ENCODE measurements around the gene PKIG.

The PKIG gene

DNA sequence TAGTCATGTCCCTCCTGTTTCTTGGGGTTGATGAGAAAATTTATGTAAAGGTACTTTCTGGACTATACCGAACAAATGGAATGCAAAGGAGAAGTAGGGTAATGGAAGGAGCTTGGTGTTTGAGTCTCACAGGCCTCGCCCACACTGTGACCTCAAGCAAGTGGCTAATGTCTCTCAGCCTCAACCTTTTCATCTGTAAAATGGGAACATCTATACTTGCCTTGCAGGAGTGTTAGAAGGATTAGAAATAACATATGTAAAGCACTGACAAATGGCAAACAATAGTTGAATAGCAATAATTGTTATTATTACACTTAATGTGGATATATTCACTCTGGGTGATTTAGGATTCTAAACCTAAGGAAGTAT lies 8.9 kb upstream of the PKIG start:
- CTCF ChIA-PET, result interaction anchor here (1.2 to 1.7 kb wide), 3 partner anchors 9 to 40 kb away, joined by 3 to 7 read pairs (median 3); partner anchors contain the start of gene PKIG

GRCh38 chr20:44574372-44574771 lies 8.0 kb upstream of the PKIG start:
- no peak for DNase-seq (ENCODE audit: low read depth, low spot score)
- TF ChIP-seq, protein P1, sequence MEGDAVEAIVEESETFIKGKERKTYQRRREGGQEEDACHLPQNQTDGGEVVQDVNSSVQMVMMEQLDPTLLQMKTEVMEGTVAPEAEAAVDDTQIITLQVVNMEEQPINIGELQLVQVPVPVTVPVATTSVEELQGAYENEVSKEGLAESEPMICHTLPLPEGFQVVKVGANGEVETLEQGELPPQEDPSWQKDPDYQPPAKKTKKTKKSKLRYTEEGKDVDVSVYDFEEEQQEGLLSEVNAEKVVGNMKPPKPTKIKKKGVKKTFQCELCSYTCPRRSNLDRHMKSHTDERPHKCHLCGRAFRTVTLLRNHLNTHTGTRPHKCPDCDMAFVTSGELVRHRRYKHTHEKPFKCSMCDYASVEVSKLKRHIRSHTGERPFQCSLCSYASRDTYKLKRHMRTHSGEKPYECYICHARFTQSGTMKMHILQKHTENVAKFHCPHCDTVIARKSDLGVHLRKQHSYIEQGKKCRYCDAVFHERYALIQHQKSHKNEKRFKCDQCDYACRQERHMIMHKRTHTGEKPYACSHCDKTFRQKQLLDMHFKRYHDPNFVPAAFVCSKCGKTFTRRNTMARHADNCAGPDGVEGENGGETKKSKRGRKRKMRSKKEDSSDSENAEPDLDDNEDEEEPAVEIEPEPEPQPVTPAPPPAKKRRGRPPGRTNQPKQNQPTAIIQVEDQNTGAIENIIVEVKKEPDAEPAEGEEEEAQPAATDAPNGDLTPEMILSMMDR (IDR thresholded peaks at IDR 0.05; ENCODE audit: insufficient read depth, low read length, missing control alignments), result no peak
- POLR2A ChIA-PET, result interaction anchor here (2.1 kb wide), 1 partner anchor 8 kb away, joined by 7 read pairs; the partner anchor contains the start of gene PKIG
- H3K4me3 ChIP-seq (ENCODE audit: low read depth, low read length), result no peak overlapping the region
- CTCF ChIA-PET, result interaction anchor here (0.9 to 1.0 kb wide), 2 partner anchors 21 to 23 kb away, joined by 3 read pairs; no protein-coding TSS in a partner anchor

More for the DNA sequence above, 8.9 kb upstream of the PKIG start:
- DNase-seq (ENCODE audit: low read depth, low spot score), result no peak
- TF ChIP-seq, protein P1 (IDR thresholded peaks at IDR 0.05; ENCODE audit: insufficient read depth, low read length, missing control alignments), result no peak
- POLR2A ChIA-PET, result interaction anchor here (1.8 to 2.1 kb wide), 2 partner anchors 9 to 20 kb away, joined by 7 to 10 read pairs; partner anchors contain the start of gene PKIG
- H3K4me3 ChIP-seq (ENCODE audit: low read depth, low read length), result no peak overlapping the region

GRCh38 chr20:44576297-44576696 lies 6.1 kb upstream of the PKIG start:
- DNase-seq (ENCODE audit: low read depth, low spot score), result no peak
- POLR2A ChIA-PET, result no interaction called here
- H3K4me3 ChIP-seq (ENCODE audit: low read depth, low read length), result no peak overlapping the region
- TF ChIP-seq, protein P1 (IDR thresholded peaks at IDR 0.05; ENCODE audit: insufficient read depth, low read length, missing control alignments), result peak; percentile 34
- CTCF ChIA-PET, result interaction anchor here (0.7 to 3.0 kb wide), 11 partner anchors 9 to 107 kb away, joined by 3 to 12 read pairs (median 4); no protein-coding TSS in a partner anchor

DNA sequence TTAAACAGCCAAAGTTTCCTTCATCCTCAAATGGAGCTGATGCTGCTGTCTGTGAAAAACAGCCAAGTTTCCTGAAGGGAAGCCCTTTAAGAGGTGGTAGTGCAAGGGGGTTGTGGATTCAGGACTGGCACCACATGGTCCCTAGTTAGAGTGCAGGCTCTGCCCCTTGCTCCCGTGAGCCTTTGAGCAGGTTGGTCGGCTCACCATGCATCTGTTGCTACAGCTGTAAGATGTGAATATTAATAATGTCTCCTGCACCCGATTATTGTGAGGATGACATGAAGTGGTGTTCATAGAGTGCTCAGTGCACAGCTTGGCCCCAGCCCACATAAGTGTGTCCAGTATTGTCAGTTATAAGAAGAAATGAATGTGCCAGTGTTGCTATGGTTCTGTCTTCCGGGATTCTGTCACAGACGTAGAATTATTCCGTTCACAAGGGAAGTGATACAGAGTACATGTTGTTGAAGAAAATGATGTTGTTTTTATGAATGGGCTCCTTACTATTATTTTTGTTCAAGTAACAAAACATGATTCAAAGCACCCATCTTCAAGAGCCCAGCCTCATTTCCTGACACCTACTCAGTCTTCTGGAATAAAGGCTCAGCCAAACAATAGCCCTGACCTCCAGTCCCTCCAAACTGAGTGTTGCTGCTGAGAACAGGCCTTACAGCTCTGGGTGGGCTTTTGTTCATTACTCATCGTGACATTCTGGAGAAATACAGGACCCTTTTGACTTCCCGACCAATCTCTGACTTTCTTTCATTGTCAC lies 2.9 kb upstream of the PKIG start:
- ChIA-PET POLR2A (no interaction called here), CTCF (interaction anchor here (1.0 to 1.7 kb wide), 3 partner anchors 24 to 30 kb away, joined by 3 to 5 read pairs (median 5); no protein-coding TSS in a partner anchor)
- no peak overlapping the region for H3K4me3 ChIP-seq (ENCODE audit: low read depth, low read length)
- DNase-seq (ENCODE audit: low read depth, low spot score), result no peak
- TF ChIP-seq, protein P1 (IDR thresholded peaks at IDR 0.05; ENCODE audit: insufficient read depth, low read length, missing control alignments), result no peak

- H3K4me3 ChIP-seq (ENCODE audit: low read depth, low read length), result no peak overlapping the region
- DNase-seq (ENCODE audit: low read depth, low spot score), result no peak
- ChIA-PET CTCF (interaction anchor here (1.0 kb wide), 1 partner anchor 28 kb away, joined by 3 read pairs; no protein-coding TSS in a partner anchor), POLR2A (no interaction called here)
- TF ChIP-seq, protein P1 (IDR thresholded peaks at IDR 0.05; ENCODE audit: insufficient read depth, low read length, missing control alignments), result no peak
Measured at GRCh38 chr20:44580581-44581268, 1.7 kb upstream of the PKIG start.

DNA sequence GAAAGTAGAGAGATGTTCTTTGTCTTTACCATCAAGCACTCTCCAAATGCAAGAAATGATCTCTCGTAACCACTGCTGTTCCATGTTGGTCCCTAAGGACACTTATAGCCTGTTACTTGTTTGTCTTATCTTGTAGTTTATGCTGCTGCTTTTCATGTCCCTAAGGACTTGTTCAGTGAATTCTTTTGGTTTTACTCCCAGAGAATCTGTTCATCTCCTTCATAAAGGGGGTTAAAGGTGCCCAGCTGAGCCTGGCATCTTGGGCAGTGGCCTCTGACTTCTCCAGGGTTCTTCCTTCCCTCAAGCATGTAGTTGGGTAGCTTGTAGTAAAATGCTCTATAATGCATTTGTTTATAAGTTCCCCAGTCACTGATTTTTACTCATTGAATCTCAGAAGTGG lies 864 bp upstream of the PKIG start:
- TF ChIP-seq, protein P1 (IDR thresholded peaks at IDR 0.05; ENCODE audit: insufficient read depth, low read length, missing control alignments), result no peak
- CTCF ChIA-PET, result interaction anchor here (0.9 kb wide), 1 partner anchor 58 kb away, joined by 3 read pairs; no protein-coding TSS in a partner anchor
- no peak overlapping the region for H3K4me3 ChIP-seq (ENCODE audit: low read depth, low read length)
- DNase-seq (ENCODE audit: low read depth, low spot score), result no peak
- POLR2A ChIA-PET, result no interaction called here

Measured in AG04449 (cell line).